HG02571 (cell line): ENCODE measurements around the gene PTN.
"Not testable (repeated sequence)": the region's sequence is repeated elsewhere in the genome, so short reads cannot be mapped to it uniquely, and the experiment has no call there.

Source experiments
- ATAC-seq: cut with Tn5 transposase; IDR thresholded peaks from one replicate; pipeline ENCODE4 v1.9.1; 2021; ENCODE audit warnings: mild to moderate bottlenecking, moderate library complexity; ENCODE audit not compliant: unreplicated experiment

PTN gene

DNA sequence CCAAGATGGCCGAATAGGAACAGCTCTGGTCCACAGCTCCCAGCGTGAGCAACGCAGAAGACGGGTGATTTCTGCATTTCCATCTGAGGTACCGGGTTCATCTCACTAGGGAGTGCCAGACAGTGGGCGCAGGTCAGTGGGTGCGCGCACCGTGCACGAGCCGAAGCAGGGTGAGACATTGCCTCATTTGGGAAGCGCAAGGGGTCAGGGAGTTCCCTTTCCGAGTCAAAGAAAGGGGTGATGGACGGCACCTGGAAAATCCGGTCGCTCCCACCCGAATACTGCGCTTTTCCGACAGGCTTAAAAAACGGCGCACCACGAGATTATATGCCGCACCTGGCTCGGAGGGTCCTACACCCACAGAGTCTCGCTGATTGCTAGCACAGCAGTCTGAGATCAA lies 161.9 kb downstream of the PTN start:
- not testable (repeated sequence) for ATAC-seq
